Breast epithelium (tissue), 4 donors: ENCODE measurements around the gene MYO18B. TPM values are rescaled to one million over a fixed set of nuclear protein-coding genes. Genes with fewer than 3 reads are reported as not detected.

Experiments used
- DNase-seq, 2 donors: peaks; one replicate each; pipeline ENCODE4 v3.0.0-alpha.2; 2019; ENCODE audit warnings: low spot score in 2 of 2
- H3K27ac ChIP-seq, 2 donors: fragments of 200-600 bp; sonication (generic) in 1 of 2; one replicate each; pipeline ENCODE4 v1.5.1; 2016 to 2019; ENCODE audit warnings: mild to moderate bottlenecking in 1 of 2
- H3K27me3 ChIP-seq, 2 donors: fragments of 200-600 bp; sonication (generic) in 1 of 2; one replicate each; pipeline versions ENCODE4 v1.5.1 to v1.6.0; 2017 to 2019; ENCODE audit warnings: control low read depth in 1 of 2, mild to moderate bottlenecking in 1 of 2
- H3K36me3 ChIP-seq: fragments of 200-600 bp; one replicate; pipeline ENCODE4 v1.5.1; 2019
- H3K4me1 ChIP-seq, 2 donors: fragments of 200-600 bp; sonication (generic); one replicate each; pipeline ENCODE4 v1.5.1; 2016 to 2019; ENCODE audit warnings: control low read depth in 1 of 2
- H3K4me3 ChIP-seq, 3 donors: fragments of 200-600 bp; sonication (generic); 1 replicate in 2 of 3; 2 replicates in 1 of 3; pipeline ENCODE4 v1.5.1; 2016 to 2019; ENCODE audit warnings: mild to moderate bottlenecking in 3 of 3, moderate library complexity in 2 of 3
- H3K9me3 ChIP-seq, 2 donors: fragments of 200-600 bp; sonication (generic) in 1 of 2; one replicate each; pipeline ENCODE4 v1.5.1; 2016 to 2019; ENCODE audit warnings: control low read depth in 1 of 2
- CTCF ChIP-seq, 3 donors: fragments of 450-650 bp; IDR thresholded peaks; one replicate each; pipeline ENCODE4 v1.5.1; 2016 to 2017; ENCODE audit warnings: antibody characterized with exemption in 3 of 3, mild to moderate bottlenecking in 3 of 3, moderate library complexity in 3 of 3
- POLR2A ChIP-seq: fragments of 450-650 bp; IDR thresholded peaks from one replicate; pipeline ENCODE4 v1.6.1; 2016; ENCODE audit warnings: antibody characterized with exemption, mild to moderate bottlenecking, moderate library complexity
- POLR2AphosphoS5 ChIP-seq, 3 donors: sonication (generic); formaldehyde crosslinking; IDR thresholded peaks; one replicate each; pipeline ENCODE4 v1.6.1; 2017; ENCODE audit warnings: antibody characterized with exemption in 3 of 3
- intact Hi-C: fragments of 100-400 bp; cut with DNase I; formaldehyde crosslinking; loops from one replicate; pipeline ENCODE4 v1.15.1; 2023; ENCODE audit warnings: low total_unique reads
- total RNA-seq, 3 donors: library from RNA; depleted of rRNA; stranded (reverse); fragments of >200 nt; gene quantifications; one replicate each; pipeline ENCODE4 v1.1.0, GENCODE V29; 2016

MYO18B gene
- total RNA-seq, 3 donors from 2014 or later, result under 0.01 to 0.16 (median 0.15) TPM

GRCh38 chr22:25747245-25747944 lies 5.4 kb downstream of the MYO18B start:
- H3K4me1 ChIP-seq, result no peaks in the 10 kb centered on the region
- no peak overlapping the region for H3K4me3 ChIP-seq
- intact Hi-C loops, result no loop called here
- H3K36me3 ChIP-seq, result no peaks in the 10 kb centered on the region
- H3K27ac ChIP-seq, result no peak overlapping the region
- TF ChIP-seq POLR2A (no peak), POLR2AphosphoS5 (IDR thresholded peaks at IDR 0.05) (peak in 1 of 3 donors; percentile 17), CTCF (IDR thresholded peaks at IDR 0.05) (no peak)
- no peaks in the 10 kb centered on the region for H3K27me3 ChIP-seq
- DNase-seq, result no peak
- H3K9me3 ChIP-seq, result no peaks in the 10 kb centered on the region

- Histone ChIP-seq H3K9me3 (no peaks in the 10 kb centered on the region), H3K4me1 (no peaks in the 10 kb centered on the region), H3K27me3 (no peaks in the 10 kb centered on the region), H3K27ac (no peak overlapping the region), H3K36me3 (no peaks in the 10 kb centered on the region), H3K4me3 (no peak overlapping the region)
- intact Hi-C loops, result no loop called here
- no peak for TF ChIP-seq CTCF (IDR thresholded peaks at IDR 0.05)
- TF ChIP-seq POLR2AphosphoS5 (IDR thresholded peaks at IDR 0.05), result no peak
- no peak for TF ChIP-seq POLR2A
- no peak for DNase-seq
Observed at GRCh38 chr22:25748140-25748539, 6.2 kb downstream of the MYO18B start.

GRCh38 chr22:25748704-25749103 lies 6.7 kb downstream of the MYO18B start:
- Histone ChIP-seq H3K27ac (no peak overlapping the region), H3K36me3 (no peaks in the 10 kb centered on the region), H3K4me3 (no peak overlapping the region), H3K9me3 (no peaks in the 10 kb centered on the region), H3K4me1 (no peaks in the 10 kb centered on the region), H3K27me3 (no peaks in the 10 kb centered on the region)
- intact Hi-C loops, result no loop called here
- no peak for TF ChIP-seq POLR2A
- no peak for TF ChIP-seq POLR2AphosphoS5 (IDR thresholded peaks at IDR 0.05)
- no peak for DNase-seq

- H3K27me3 ChIP-seq, result no peaks in the 10 kb centered on the region
- no peaks in the 10 kb centered on the region for H3K36me3 ChIP-seq
- no peak for TF ChIP-seq POLR2AphosphoS5 (IDR thresholded peaks at IDR 0.05)
- TF ChIP-seq CTCF (IDR thresholded peaks at IDR 0.05), result no peak
- no peak for TF ChIP-seq POLR2A
- intact Hi-C loops, result no loop called here
- no peak overlapping the region for H3K27ac ChIP-seq
- H3K4me3 ChIP-seq, result no peak overlapping the region
- H3K9me3 ChIP-seq, result no peaks in the 10 kb centered on the region
- H3K4me1 ChIP-seq, result no peaks in the 10 kb centered on the region
- no peak for DNase-seq
Observed at GRCh38 chr22:25749420-25750169, 7.6 kb downstream of the MYO18B start.

GRCh38 chr22:25750569-25751173 lies 8.7 kb downstream of the MYO18B start:
- intact Hi-C loops, result no loop called here
- Histone ChIP-seq H3K9me3 (no peaks in the 10 kb centered on the region), H3K4me1 (no peaks in the 10 kb centered on the region), H3K36me3 (no peaks in the 10 kb centered on the region), H3K27ac (no peak overlapping the region), H3K27me3 (no peaks in the 10 kb centered on the region), H3K4me3 (no peak overlapping the region)
- no peak for DNase-seq
- TF ChIP-seq CTCF (IDR thresholded peaks at IDR 0.05) (no peak), POLR2AphosphoS5 (IDR thresholded peaks at IDR 0.05) (no peak), POLR2A (no peak)
